GM19468 (cell line): ENCODE data around the gene KIAA0319L.
"Not testable (repeated sequence)": the region's sequence is repeated elsewhere in the genome, so short reads cannot be mapped to it uniquely, and the experiment has no call there.

Experiments used
- ATAC-seq: cut with Tn5 transposase; IDR thresholded peaks from one replicate; pipeline ENCODE4 v1.9.1; 2021; ENCODE audit warnings: mild to moderate bottlenecking, moderate library complexity, moderate number of reproducible peaks; ENCODE audit not compliant: unreplicated experiment; ENCODE audit errors: extremely low read depth

Gene KIAA0319L

GRCh38 chr1:35585281-35585680 lies 28.1 kb upstream of the KIAA0319L start:
- no peak for ATAC-seq

GRCh38 chr1:35581621-35582020 lies 24.4 kb upstream of the KIAA0319L start:
- not testable (repeated sequence) for ATAC-seq

GRCh38 chr1:35580949-35581388 lies 23.8 kb upstream of the KIAA0319L start:
- ATAC-seq, result no peak

GRCh38 chr1:35577071-35577998 lies 20.1 kb upstream of the KIAA0319L start:
- peak; percentile 23 for ATAC-seq

GRCh38 chr1:35576766-35577070 lies 19.5 kb upstream of the KIAA0319L start:
- ATAC-seq, result not testable (repeated sequence)

- no peak for ATAC-seq
Observed at GRCh38 chr1:35576061-35576765, 19.0 kb upstream of the KIAA0319L start.

- ATAC-seq, result no peak
Observed at GRCh38 chr1:35575416-35575958, 18.3 kb upstream of the KIAA0319L start.

- no peak for ATAC-seq
Observed at GRCh38 chr1:35574655-35575415, 17.6 kb upstream of the KIAA0319L start.

GRCh38 chr1:35574125-35574654 lies 17.0 kb upstream of the KIAA0319L start:
- ATAC-seq, result no peak

GRCh38 chr1:35573198-35574124 lies 16.3 kb upstream of the KIAA0319L start, which contains the start of gene TFAP2E:
Gene TFAP2E, plus strand, starts transcription at chr1:35573314. Its CDS starts 264 bp downstream, at chr1:35573578.
- no peak for ATAC-seq

GRCh38 chr1:35572296-35572695 lies 15.1 kb upstream of the KIAA0319L start:
- ATAC-seq, result no peak

GRCh38 chr1:35571263-35571662 lies 14.1 kb upstream of the KIAA0319L start:
- no peak for ATAC-seq

- no peak for ATAC-seq
Observed at GRCh38 chr1:35570589-35571137, 13.5 kb upstream of the KIAA0319L start.

- ATAC-seq, result no peak
Observed at GRCh38 chr1:35569936-35570335, 12.7 kb upstream of the KIAA0319L start.

GRCh38 chr1:35568975-35569395 lies 11.8 kb upstream of the KIAA0319L start:
- no peak for ATAC-seq

- no peak for ATAC-seq
Observed at GRCh38 chr1:35567947-35568558, 10.8 kb upstream of the KIAA0319L start.

- no peak for ATAC-seq
Observed at GRCh38 chr1:35565742-35566133, 8.5 kb upstream of the KIAA0319L start.
